RWPE1 (cell line): ENCODE results near the gene CMTM6.

Experiments used
- CTCF ChIA-PET: fragments of 350-600 bp; sonication (Branson Sonifier 250); formaldehyde crosslinking; extraction: SDS; loops from one replicate; lab custom pipeline; 2021; lab: Yijun Ruan, JAX
- POLR2A ChIA-PET: fragments of 400-600 bp; formaldehyde crosslinking; extraction: SDS; loops from one replicate; lab custom pipeline; 2020; ENCODE audit warnings: antibody characterized with exemption; ENCODE audit not compliant: low non-redundant PET; lab: Yijun Ruan, JAX
- DNase-seq: peaks from one replicate; pipeline ENCODE4 v3.0.0; 2012; ENCODE audit warnings: low spot score
- H3K27ac ChIP-seq: fragments of 450-650 bp; 2 replicates; pipeline ENCODE4 v1.5.1; 2017
- CTCF ChIP-seq: fragments of 450-650 bp; conservative IDR thresholded peaks from 2 replicates; pipeline ENCODE4 v1.5.1; 2017; ENCODE audit warnings: low read depth, mild to moderate bottlenecking

Gene CMTM6

GRCh38 chr3:32495085-32495484 lies 7.6 kb downstream of the CMTM6 start:
- CTCF ChIA-PET, result no interaction called here
- DNase-seq, result no peak
- no peak overlapping the region for H3K27ac ChIP-seq
- TF ChIP-seq CTCF, result no peak
- POLR2A ChIA-PET, result no interaction called here

- no peak for TF ChIP-seq CTCF
- ChIA-PET CTCF (interaction anchor here (0.6 kb wide), 1 partner anchor 317 kb away, joined by 3 read pairs; no protein-coding TSS in a partner anchor), POLR2A (no interaction called here)
- no peak overlapping the region for H3K27ac ChIP-seq
- no peak for DNase-seq
Observed at GRCh38 chr3:32493437-32494414, 8.9 kb downstream of the CMTM6 start.

- TF ChIP-seq CTCF, result no peak
- ChIA-PET POLR2A (no interaction called here), CTCF (no interaction called here)
- H3K27ac ChIP-seq, result no peak overlapping the region
- no peak for DNase-seq
Observed at GRCh38 chr3:32492684-32493436, 9.8 kb downstream of the CMTM6 start.

- DNase-seq, result no peak
- CTCF ChIA-PET, result no interaction called here
- no peak overlapping the region for H3K27ac ChIP-seq
- TF ChIP-seq CTCF, result no peak
- POLR2A ChIA-PET, result no interaction called here
Observed at GRCh38 chr3:32488474-32489008, 14.1 kb downstream of the CMTM6 start.

- no peak for TF ChIP-seq CTCF
- CTCF ChIA-PET, result no interaction called here
- no peak overlapping the region for H3K27ac ChIP-seq
- POLR2A ChIA-PET, result no interaction called here
- no peak for DNase-seq
Observed at GRCh38 chr3:32487781-32488473, 14.7 kb downstream of the CMTM6 start.

GRCh38 chr3:32484436-32484835 lies 18.2 kb downstream of the CMTM6 start:
- no peak for TF ChIP-seq CTCF
- ChIA-PET POLR2A (no interaction called here), CTCF (interaction anchor here (0.8 kb wide), 1 partner anchor 26 kb away, joined by 3 read pairs; no protein-coding TSS in a partner anchor)

More at GRCh38 chr3:32484436-32484835, 18.2 kb downstream of the CMTM6 start:
- H3K27ac ChIP-seq, result no peak overlapping the region
- no peak for DNase-seq
